Spleen (tissue), 11 donors: ENCODE measurements around the gene CLBA1. TPM values are rescaled to one million over a fixed set of nuclear protein-coding genes. Genes with fewer than 3 reads are reported as not detected.

Experiments
- DNase-seq: peaks from one replicate; pipeline ENCODE4 v3.0.0-alpha.2; 2020
- H3K27ac ChIP-seq, 8 donors: fragments of 200-600 bp; sonication (generic) in 7 of 8; 1 replicate in 4 of 8; 2 replicates in 4 of 8; pipeline versions ENCODE4 v1.5.0 to v1.8.0; 2016 to 2021; ENCODE audit warnings: inconsistent platforms in 4 of 8, mild to moderate bottlenecking in 4 of 8, moderate library complexity in 1 of 8
- H3K27me3 ChIP-seq, 7 donors: fragments of 200-600 bp; sonication (generic) in 6 of 7; replicated peaks in 1 of 7; 1 replicate in 4 of 7; 2 replicates in 3 of 7; pipeline versions ENCODE4 v1.5.0 to v1.8.0; 2016 to 2021; ENCODE audit warnings: inconsistent platforms in 3 of 7, mild to moderate bottlenecking in 1 of 7
- H3K36me3 ChIP-seq, 6 donors: fragments of 200-600 bp; sonication (generic) in 5 of 6; 1 replicate in 4 of 6; 2 replicates in 2 of 6; pipeline versions ENCODE4 v1.5.0 to v1.8.0; 2016 to 2021; ENCODE audit warnings: inconsistent platforms in 2 of 6
- H3K4me1 ChIP-seq, 6 donors: fragments of 200-600 bp; sonication (generic) in 5 of 6; 1 replicate in 3 of 6; 2 replicates in 3 of 6; pipeline versions ENCODE4 v1.5.0 to v1.8.0; 2016 to 2021; ENCODE audit warnings: inconsistent platforms in 3 of 6
- H3K4me3 ChIP-seq, 8 donors: fragments of 200-600 bp; sonication (generic) in 7 of 8; 1 replicate in 4 of 8; 2 replicates in 4 of 8; pipeline versions ENCODE4 v1.5.0 to v1.8.0; 2016 to 2021; ENCODE audit warnings: inconsistent platforms in 4 of 8, mild to moderate bottlenecking in 4 of 8, moderate library complexity in 2 of 8
- H3K9me3 ChIP-seq, 8 donors: fragments of 200-600 bp; sonication (generic) in 7 of 8; 1 replicate in 4 of 8; 2 replicates in 4 of 8; pipeline versions ENCODE4 v1.5.0 to v1.8.0; 2016 to 2021; ENCODE audit warnings: inconsistent platforms in 4 of 8
- POLR2A ChIP-seq, 3 donors: fragments of 450-650 bp; IDR thresholded peaks; one replicate each; pipeline ENCODE4 v1.5.1; 2017; ENCODE audit warnings: antibody characterized with exemption in 3 of 3, mild to moderate bottlenecking in 1 of 3
- POLR2AphosphoS5 ChIP-seq, 3 donors: sonication (generic); formaldehyde crosslinking; IDR thresholded peaks; one replicate each; pipeline ENCODE4 v1.5.1; 2017; ENCODE audit warnings: antibody characterized with exemption in 3 of 3
- WGBS, 5 donors: extraction: QIAGEN DNeasy Blood & Tissue Kit in 3 of 5; methylation state at CpG; one replicate each; pipeline versions ENCODE4 v1.1.5 to v1.1.7; 2013 to 2018; 5-methylcytosine and 5-hydroxymethylcytosine counted together
- intact Hi-C: fragments of 100-400 bp; cut with DNase I; formaldehyde crosslinking; loops from one replicate; pipeline ENCODE4 v1.15.0; 2023; ENCODE audit warnings: low total_unique reads
- polyA plus RNA-seq, 3 donors: library from polyadenylated mRNA; stranded (reverse); fragments of 200-250 nt; gene quantifications; one replicate each; pipeline ENCODE4 v1.2.1, GENCODE V29; 2013
- total RNA-seq, 7 donors: library from RNA; depleted of rRNA in 3 of 7; stranded (reverse); fragments of >200 nt in 3 of 7; fragmentation: NEBNext Ultra II Directional in 4 of 7; extraction: Animal tissue kit (Norgen Biotek cat#: 25700) in 4 of 7; gene quantifications; one replicate each; pipeline versions ENCODE4 v1.1.0 to v1.2.1, GENCODE V29; 2016 to 2021
- TF ChIP-seq, protein P1 (sequence below), 11 experiments: fragments of 200-600 bp in 7 of 11; fragments of 450-650 bp in 4 of 11; sonication (generic) in 4 of 11; IDR thresholded peaks in 8 of 11; conservative IDR thresholded peaks in 3 of 11; 1 replicate in 7 of 11; 2 replicates in 4 of 11; pipeline versions ENCODE4 v1.4.0 to v1.8.0; 2016 to 2021; ENCODE audit warnings: antibody characterized with exemption in 11 of 11, inconsistent platforms in 4 of 11, mild to moderate bottlenecking in 1 of 11
- donor health status: healthy with polysubstance abuse.
- donor health status: DM: no; HTN: no; CAD: no; lungs with moderate emphysema.
- donor health status: DM: no; HTN: no; CAD: no.
- donor health status: Bipolar disorder and iron deficiency.
- donor health status: healthy.
- donor health status: DM: no; HTN: no; CAD: no.
- donor health status: DM: yes; HTN: yes; CAD: no.

The CLBA1 gene
- total and polyA plus RNA-seq, 10 donors: 1.7 to 4.3 (median 3.7) TPM

DNA sequence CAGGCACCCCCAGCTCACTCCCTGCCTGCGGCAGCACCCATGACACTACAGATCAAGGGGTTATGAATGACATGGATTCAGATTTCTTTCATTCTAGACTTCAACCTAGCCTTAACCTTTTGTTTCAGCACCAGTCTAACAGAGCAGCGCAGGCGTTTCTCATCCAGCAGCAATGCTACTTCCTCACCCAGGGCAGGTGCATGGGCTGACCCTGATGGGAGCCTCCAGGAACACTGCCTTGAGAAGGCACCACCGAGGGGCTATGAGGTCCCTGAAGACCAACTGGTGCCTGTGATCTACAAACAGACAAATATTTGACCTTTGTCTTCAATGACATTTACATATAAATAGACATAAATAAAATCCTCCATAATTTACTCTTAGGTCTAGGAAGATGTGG, 24.5 kb downstream of the CLBA1 start:
- WGBS, 5 donors: 88 to 95% (median 94%) methylated on average over 4 of the region's 4 CpGs
- DNase-seq: peak; percentile 21
- intact Hi-C loops: no loop called here
- peaks cover 0 to 70% (median 37%) of the 10 kb centered on the region in 6 donors for H3K36me3 ChIP-seq
- no peaks in the 10 kb centered on the region for H3K27me3 ChIP-seq
- H3K9me3 ChIP-seq: no peaks in the 10 kb centered on the region
- TF ChIP-seq POLR2A (IDR thresholded peaks at IDR 0.05): no peak
- no peak for TF ChIP-seq POLR2AphosphoS5 (IDR thresholded peaks at IDR 0.05)
- TF ChIP-seq, protein P1, sequence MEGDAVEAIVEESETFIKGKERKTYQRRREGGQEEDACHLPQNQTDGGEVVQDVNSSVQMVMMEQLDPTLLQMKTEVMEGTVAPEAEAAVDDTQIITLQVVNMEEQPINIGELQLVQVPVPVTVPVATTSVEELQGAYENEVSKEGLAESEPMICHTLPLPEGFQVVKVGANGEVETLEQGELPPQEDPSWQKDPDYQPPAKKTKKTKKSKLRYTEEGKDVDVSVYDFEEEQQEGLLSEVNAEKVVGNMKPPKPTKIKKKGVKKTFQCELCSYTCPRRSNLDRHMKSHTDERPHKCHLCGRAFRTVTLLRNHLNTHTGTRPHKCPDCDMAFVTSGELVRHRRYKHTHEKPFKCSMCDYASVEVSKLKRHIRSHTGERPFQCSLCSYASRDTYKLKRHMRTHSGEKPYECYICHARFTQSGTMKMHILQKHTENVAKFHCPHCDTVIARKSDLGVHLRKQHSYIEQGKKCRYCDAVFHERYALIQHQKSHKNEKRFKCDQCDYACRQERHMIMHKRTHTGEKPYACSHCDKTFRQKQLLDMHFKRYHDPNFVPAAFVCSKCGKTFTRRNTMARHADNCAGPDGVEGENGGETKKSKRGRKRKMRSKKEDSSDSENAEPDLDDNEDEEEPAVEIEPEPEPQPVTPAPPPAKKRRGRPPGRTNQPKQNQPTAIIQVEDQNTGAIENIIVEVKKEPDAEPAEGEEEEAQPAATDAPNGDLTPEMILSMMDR (IDR thresholded peaks at IDR 0.05 in 8 of 11, conservative IDR thresholded peaks at IDR 0.05 in 3 of 11): no peak
- H3K4me1 ChIP-seq: peaks cover 0 to 33% (median 14%) of the 10 kb centered on the region in 6 donors
- no peak overlapping the region for H3K4me3 ChIP-seq
- H3K27ac ChIP-seq: no peak overlapping the region

DNA sequence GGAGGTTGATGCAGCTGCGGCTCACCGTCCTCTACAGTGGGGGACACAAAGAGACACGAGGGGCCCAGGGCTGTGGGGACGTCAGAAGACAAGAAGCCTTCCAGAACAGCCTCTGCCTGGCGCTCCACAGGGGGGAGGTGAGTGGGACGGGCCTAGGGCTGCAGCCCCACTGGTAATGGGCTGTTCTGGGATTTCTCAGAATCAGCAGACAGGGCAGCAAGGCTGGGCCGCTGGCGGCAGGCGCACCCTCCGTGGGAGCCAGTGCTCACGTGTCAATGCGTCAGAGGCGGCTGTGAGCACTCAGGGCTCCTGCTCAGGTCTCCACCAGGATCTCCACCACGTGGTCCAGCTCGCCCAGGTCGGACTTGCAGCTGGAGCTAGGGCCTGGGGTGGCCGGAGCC, 25.3 kb downstream of the CLBA1 start:
- TF ChIP-seq POLR2AphosphoS5 (IDR thresholded peaks at IDR 0.05): no peak
- TF ChIP-seq, protein P1 (IDR thresholded peaks at IDR 0.05 in 8 of 11, conservative IDR thresholded peaks at IDR 0.05 in 3 of 11): no peak
- H3K27me3 ChIP-seq: no peaks in the 10 kb centered on the region
- H3K27ac ChIP-seq: no peak overlapping the region
- WGBS, 5 donors: 66 to 88% (median 84%) methylated on average over 6 to 17 of the region's 17 CpGs
- no peak overlapping the region for H3K4me3 ChIP-seq
- DNase-seq: peak; percentile 72
- peaks cover 0 to 41% (median 16%) of the 10 kb centered on the region in 6 donors for H3K4me1 ChIP-seq
- H3K9me3 ChIP-seq: no peaks in the 10 kb centered on the region
- intact Hi-C loops: no loop called here
- H3K36me3 ChIP-seq: peaks cover 0 to 70% (median 37%) of the 10 kb centered on the region in 6 donors

DNA sequence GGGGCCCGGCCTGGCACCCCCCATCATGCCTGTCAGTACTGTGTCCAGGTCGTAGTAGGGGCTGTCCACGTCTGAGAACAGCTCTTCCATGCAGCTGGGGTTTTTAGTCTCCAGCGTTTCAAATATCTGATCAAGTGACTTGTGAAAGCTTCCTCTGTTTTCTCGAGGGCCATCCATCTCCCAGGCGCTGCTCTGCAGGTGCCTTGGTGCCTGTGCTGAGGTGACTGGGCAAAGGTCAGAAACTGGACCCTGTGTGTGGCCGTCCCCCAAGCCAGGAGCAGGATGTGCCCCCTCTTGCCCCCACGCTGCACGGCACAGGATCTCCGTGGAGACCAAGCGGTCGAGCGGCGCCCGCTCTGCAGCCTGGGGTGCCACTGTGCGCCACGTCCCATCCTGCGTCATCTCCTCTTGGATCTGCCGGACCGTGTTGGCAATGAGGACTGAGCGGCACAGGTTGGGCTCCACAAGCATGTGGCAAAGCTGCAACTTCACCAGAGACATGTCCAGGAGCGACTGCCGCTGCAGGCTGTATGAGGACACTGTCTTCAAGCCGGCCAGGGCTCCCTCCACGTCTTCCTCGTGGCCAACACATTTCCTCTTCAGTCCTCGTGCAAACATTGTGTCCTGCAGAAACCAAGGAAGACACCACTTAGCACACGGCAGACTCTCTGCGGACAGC, 25.9 kb downstream of the CLBA1 start:
- 84 to 87% (median 87%) methylated on average over 16 to 29 of the region's 29 CpGs for WGBS, 5 donors
- Histone ChIP-seq H3K4me3 (no peak overlapping the region), H3K9me3 (no peaks in the 10 kb centered on the region), H3K4me1 (peaks cover 0 to 47% (median 18%) of the 10 kb centered on the region in 6 donors), H3K27me3 (no peaks in the 10 kb centered on the region), H3K36me3 (peaks cover 0 to 64% (median 37%) of the 10 kb centered on the region in 6 donors), H3K27ac (no peak overlapping the region)
- intact Hi-C loops: no loop called here
- peak; percentile 67 for DNase-seq
- TF ChIP-seq, protein P1 (IDR thresholded peaks at IDR 0.05 in 8 of 11, conservative IDR thresholded peaks at IDR 0.05 in 3 of 11): no peak
- TF ChIP-seq POLR2AphosphoS5 (IDR thresholded peaks at IDR 0.05) (no peak), POLR2A (IDR thresholded peaks at IDR 0.05) (no peak)

DNA sequence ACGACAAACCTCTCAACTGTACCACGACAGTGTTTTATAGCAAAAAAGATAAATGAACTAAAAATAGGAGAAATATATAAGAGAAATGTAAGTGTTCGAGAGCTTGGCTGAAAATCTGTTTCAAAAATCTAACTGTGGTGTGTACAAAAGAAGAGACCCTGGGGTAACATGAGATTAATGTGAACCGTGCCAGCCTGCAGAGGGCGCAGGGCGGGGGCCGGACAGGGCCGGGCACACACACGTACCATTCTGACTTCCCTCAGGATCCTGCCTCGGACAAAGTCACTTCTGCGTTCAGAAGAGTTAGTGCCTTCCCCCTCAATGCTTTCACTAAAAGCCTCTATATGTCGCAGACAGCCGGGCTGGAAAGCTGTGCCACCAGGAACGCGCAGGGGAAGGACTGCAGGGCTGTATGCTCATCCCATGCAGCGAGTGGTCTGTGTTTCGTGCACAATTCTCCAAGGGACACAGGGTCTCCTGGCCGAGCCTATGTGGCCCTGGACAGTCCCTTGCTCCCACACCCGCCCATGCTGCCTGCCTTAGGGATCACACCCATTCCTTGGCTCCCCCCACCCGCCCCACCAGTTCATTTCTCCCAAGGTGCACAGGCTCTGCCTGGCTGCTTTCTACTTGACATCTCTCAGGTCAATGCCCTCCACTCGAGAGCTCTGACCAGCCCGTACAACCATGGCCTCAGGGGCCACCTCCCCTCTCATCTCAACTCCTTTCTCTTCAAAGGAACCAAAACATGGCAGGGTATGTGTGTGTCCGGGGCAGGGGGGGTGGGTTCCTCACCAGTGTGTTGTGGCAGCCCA, 26.8 kb downstream of the CLBA1 start:
- H3K4me3 ChIP-seq: no peak overlapping the region
- no peaks in the 10 kb centered on the region for H3K9me3 ChIP-seq
- intact Hi-C loops: no loop called here
- H3K27ac ChIP-seq: no peak overlapping the region
- peak in 1 of 3 donors; percentile 6 for TF ChIP-seq POLR2AphosphoS5 (IDR thresholded peaks at IDR 0.05)
- TF ChIP-seq POLR2A (IDR thresholded peaks at IDR 0.05): no peak
- TF ChIP-seq, protein P1 (IDR thresholded peaks at IDR 0.05 in 8 of 11, conservative IDR thresholded peaks at IDR 0.05 in 3 of 11): peak in 5 of 11 experiments; percentile 8 to 44 (median 31)
- peak; percentile 58 for DNase-seq
- H3K36me3 ChIP-seq: peaks cover 0 to 55% (median 33%) of the 10 kb centered on the region in 6 donors
- H3K4me1 ChIP-seq: peaks cover 0 to 56% (median 25%) of the 10 kb centered on the region in 6 donors
- no peaks in the 10 kb centered on the region for H3K27me3 ChIP-seq
- WGBS, 5 donors: 64 to 75% (median 74%) methylated on average over 21 to 23 of the region's 23 CpGs
